Gastroesophageal sphincter (tissue), 3 donors: Measurements from ENCODE around the gene TCF7L1.

Source experiments
- CTCF ChIP-seq, 4 experiments: fragments of 200-600 bp in 2 of 4; fragments of 450-650 bp in 2 of 4; sonication (generic) in 1 of 4; IDR thresholded peaks; one replicate each; pipeline ENCODE4 v1.5.1; 2017 to 2019; ENCODE audit warnings: antibody characterized with exemption in 4 of 4, mild to moderate bottlenecking in 2 of 4, moderate library complexity in 2 of 4
- POLR2AphosphoS5 ChIP-seq: sonication (generic); formaldehyde crosslinking; IDR thresholded peaks from one replicate; pipeline ENCODE4 v1.6.1; 2017; ENCODE audit warnings: antibody characterized with exemption

- TF ChIP-seq POLR2AphosphoS5 = no peak
- TF ChIP-seq CTCF (IDR thresholded peaks at IDR 0.05) = no peak
These were observed 224.5 kb downstream of the TCF7L1 start for GRCh38 chr2:85357736-85358135.
